Superior temporal gyrus (tissue), 1 donor: ENCODE results near the gene PFN4.
"Not testable (repeated sequence)": the region's sequence is repeated elsewhere in the genome, so short reads cannot be mapped to it uniquely, and the experiment has no call there.

ENCODE experiments used
- DNase-seq: peaks from one replicate; pipeline ENCODE4 v3.0.0-alpha.2; 2016; ENCODE audit errors: extremely low spot score

PFN4 gene

GRCh38 chr2:24111407-24111901 lies 11.7 kb downstream of the PFN4 start:
- DNase-seq = no peak

GRCh38 chr2:24110660-24111303 lies 12.4 kb downstream of the PFN4 start:
- DNase-seq = no peak

- not testable (repeated sequence) for DNase-seq
Observed at GRCh38 chr2:24109431-24109830, 13.7 kb downstream of the PFN4 start.

- DNase-seq = no peak
Observed at GRCh38 chr2:24107336-24107735, 15.8 kb downstream of the PFN4 start.

- DNase-seq = no peak
Observed at GRCh38 chr2:24106786-24107185, 16.3 kb downstream of the PFN4 start.

GRCh38 chr2:24105816-24106215 lies 17.3 kb downstream of the PFN4 start:
- no peak for DNase-seq

- no peak for DNase-seq
Observed at GRCh38 chr2:24104906-24105305, 18.2 kb downstream of the PFN4 start.

- DNase-seq = no peak
Observed at GRCh38 chr2:24104110-24104650, 19.0 kb downstream of the PFN4 start.

GRCh38 chr2:24102677-24103076 lies 20.5 kb downstream of the PFN4 start:
- no peak for DNase-seq

- no peak for DNase-seq
Observed at GRCh38 chr2:24101992-24102391, 21.1 kb downstream of the PFN4 start.

- not testable (repeated sequence) for DNase-seq
Observed at GRCh38 chr2:24100732-24101131, 22.4 kb downstream of the PFN4 start.

- DNase-seq = not testable (repeated sequence)
Observed at GRCh38 chr2:24095171-24095677, 27.9 kb downstream of the PFN4 start.

GRCh38 chr2:24093270-24093669 lies 29.9 kb downstream of the PFN4 start:
- not testable (repeated sequence) for DNase-seq

- DNase-seq = no peak
Observed at GRCh38 chr2:24088821-24089359, 34.2 kb downstream of the PFN4 start.

- no peak for DNase-seq
Observed at GRCh38 chr2:24087032-24087431, 36.1 kb downstream of the PFN4 start.

- DNase-seq = no peak
Observed at GRCh38 chr2:24086241-24086640, 36.9 kb downstream of the PFN4 start.

GRCh38 chr2:24085200-24085489 lies 38.0 kb downstream of the PFN4 start:
- DNase-seq = no peak

- peak; percentile 80 for DNase-seq
Observed at GRCh38 chr2:24084386-24085199, 38.5 kb downstream of the PFN4 start, which contains the start of gene TP53I3. Gene TP53I3, minus strand, starts transcription at chr2:24084834. Its CDS starts 508 bp downstream, at chr2:24084326.

GRCh38 chr2:24083567-24084385 lies 39.4 kb downstream of the PFN4 start:
- DNase-seq = no peak

- DNase-seq = no peak
Observed at GRCh38 chr2:24082787-24083566, 40.2 kb downstream of the PFN4 start.

GRCh38 chr2:24080701-24081100 lies 42.4 kb downstream of the PFN4 start:
- no peak for DNase-seq
